ENCODE measurements around the gene ATE1.
"Not testable (repeated sequence)": the region's sequence is repeated elsewhere in the genome, so short reads cannot be mapped to it uniquely, and the experiment has no call there.

The ATE1 gene

DNA sequence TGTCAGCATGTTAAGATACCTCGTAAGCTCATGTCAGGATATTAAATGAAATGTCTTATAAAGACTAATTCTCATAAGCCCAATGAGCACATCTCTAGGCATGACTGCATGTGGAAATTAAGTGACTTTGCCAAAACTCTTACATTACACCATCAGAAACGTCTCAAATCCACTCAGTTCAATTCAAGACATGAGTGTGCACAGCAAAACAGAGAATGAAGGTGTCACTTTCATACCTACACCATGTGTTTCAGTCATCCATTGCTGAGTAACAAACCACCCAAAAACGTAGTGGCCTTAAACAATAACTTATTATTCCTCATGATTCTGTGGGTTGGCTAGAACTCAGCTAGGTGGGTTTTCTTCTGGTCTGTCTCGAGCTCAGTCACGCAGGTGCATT lies 99.8 kb downstream of the ATE1 start:
- DNase-seq: no peak

GRCh38 chr10:121826773-121827172 lies 101.1 kb downstream of the ATE1 start:
- DNase-seq: not testable (repeated sequence)

DNA sequence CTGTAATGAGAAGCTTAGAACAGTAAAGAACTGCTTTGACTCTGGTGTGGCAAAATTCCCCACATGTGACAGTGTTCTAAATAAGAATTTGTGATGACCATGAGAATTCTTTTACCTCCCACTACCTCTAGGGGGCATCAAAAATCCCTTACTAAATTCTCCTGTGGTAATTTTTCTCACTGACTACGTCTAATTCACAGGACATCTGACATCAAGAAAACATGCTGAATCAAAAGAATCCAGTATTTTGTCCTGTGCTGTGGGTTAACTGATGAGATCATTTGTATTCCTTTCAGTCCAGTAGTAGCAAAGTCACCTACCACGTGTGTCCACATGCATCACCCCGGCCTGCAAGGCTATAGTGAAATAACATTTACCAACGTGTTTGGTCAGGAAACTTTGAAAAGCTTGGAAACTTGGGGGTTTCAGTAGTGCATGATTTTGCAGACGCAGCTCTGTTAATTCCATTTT lies 103.8 kb downstream of the ATE1 start:
- DNase-seq: peak; percentile 0 to 32

GRCh38 chr10:121822724-121823123 lies 105.1 kb downstream of the ATE1 start:
- DNase-seq: no peak

DNA sequence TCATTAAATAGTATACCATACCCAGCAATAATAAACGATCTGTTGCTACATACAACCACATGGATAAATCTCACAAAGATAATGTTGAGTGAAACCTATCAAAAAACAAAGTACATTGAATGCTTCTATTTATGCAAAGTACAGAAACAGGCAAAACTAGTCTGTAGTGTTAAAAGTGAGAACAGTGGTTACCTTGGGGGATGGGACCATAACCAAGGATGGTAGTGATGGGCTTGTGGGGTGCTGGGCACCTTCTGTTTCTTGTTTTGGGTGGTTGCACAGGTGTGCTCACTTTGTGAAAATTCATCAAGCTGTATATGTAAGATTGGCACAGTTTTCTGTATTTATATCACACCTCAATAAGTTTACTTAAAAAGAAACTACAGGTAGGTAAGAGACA lies 105.7 kb downstream of the ATE1 start:
- no peak for DNase-seq

GRCh38 chr10:121819049-121819448 lies 108.8 kb downstream of the ATE1 start:
- DNase-seq: no peak

DNA sequence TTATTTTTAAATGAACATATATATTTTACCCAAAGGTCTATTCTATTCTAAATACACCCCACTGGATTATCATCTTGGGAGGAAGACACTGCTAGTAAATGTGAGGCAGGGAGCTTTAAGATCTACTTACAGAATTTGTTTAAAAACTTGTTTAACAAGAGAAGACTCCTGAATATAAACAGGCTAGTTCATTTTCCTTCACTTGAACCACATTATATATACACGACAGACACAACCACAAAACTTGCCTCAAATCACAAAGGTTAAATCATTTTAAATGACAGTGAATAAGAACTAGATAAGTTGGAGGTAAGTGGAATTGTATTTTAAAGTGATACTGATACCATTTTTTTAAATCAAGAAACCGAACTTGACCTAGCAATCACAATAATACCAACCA lies 109.2 kb downstream of the ATE1 start:
- no peak for DNase-seq

GRCh38 chr10:121816197-121816596 lies 111.6 kb downstream of the ATE1 start:
- no peak for DNase-seq

GRCh38 chr10:121813857-121814256 lies 114.0 kb downstream of the ATE1 start:
- no peak for DNase-seq

- DNase-seq: no peak
These were observed 114.5 kb downstream of the ATE1 start for GRCh38 chr10:121813211-121813815.

DNA sequence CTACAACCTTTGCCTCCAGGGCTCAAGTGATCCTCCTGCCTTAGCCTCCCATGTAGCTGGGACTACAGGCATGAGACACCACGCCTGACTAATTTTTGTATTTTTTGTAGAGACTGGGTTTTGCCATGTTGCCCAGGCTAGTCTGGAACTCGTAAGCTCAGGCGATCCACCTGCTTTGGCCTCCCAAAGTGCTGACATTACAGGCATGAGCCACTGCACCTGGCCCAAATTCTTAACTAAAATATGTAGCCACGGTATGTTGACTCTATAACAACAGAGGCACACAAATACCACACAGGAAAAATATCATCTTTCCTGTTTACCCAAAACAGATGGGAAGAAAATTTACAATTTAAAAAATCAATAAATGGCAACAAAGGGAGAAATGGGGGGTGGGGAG lies 115.8 kb downstream of the ATE1 start:
- DNase-seq: no peak

GRCh38 chr10:121811386-121811785 lies 116.4 kb downstream of the ATE1 start:
- no peak for DNase-seq

- no peak for DNase-seq
These were observed 119.0 kb downstream of the ATE1 start for GRCh38 chr10:121808835-121809234.

DNA sequence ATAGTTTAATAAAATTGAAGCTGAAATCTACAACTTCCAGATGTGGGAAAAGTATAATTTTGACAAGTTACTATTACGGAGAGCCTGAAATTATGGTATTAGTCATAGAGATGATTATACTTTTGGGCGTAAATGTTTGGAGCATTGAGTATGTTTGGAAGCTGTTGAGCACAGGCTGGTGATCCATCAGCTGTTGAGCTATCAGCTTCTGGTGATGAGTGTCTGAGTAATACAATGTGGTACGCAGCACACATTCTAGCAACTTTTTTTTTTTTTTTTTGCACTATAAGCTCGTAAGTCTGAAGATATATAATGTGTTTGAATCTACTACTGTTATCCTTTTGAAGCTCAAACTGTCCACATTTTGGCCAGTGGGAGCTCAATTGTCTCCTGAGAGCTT lies 123.4 kb downstream of the ATE1 start:
- no peak for DNase-seq

DNA sequence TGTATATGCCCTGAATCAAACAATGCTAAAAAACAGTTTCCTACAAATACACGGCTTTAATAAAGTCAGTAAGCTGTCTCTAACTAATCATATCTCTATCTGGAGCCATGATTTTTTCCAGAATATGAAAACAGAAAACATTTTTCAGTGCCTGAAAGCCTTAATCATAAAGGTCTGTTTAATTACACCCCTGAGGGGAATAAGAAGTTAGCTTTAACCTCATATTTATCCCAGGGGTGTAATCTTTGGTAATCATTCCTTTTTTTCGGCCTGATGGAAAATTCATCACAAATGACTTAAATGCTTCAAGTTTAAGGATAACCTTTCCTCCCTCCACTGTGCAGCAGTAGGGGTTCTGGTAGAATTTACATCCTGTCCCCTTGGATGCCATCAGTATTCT lies 124.2 kb downstream of the ATE1 start:
- no peak for DNase-seq

GRCh38 chr10:121800831-121801230 lies 127.0 kb downstream of the ATE1 start:
- DNase-seq: no peak

- DNase-seq: no peak
These were observed 127.7 kb downstream of the ATE1 start for GRCh38 chr10:121800146-121800545.

DNA sequence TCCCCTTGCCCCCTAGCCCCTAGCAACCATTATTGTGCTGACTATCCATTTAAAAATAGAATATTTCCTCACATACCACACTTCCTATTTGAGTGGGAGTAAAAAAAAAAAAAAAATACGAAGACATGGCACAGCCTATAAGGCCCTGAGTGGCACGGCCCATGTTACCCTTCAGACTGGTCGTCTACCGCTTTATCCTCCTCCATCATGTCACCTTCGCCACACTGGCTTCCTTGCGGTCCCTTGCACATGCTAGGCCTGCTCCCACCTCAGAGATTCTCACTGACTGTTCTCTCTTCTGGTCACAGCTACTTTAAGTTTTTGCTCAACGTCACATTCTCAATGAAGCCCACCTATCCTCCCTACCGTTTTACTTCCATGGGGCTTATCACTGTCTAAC lies 130.3 kb downstream of the ATE1 start:
- DNase-seq: no peak

GRCh38 chr10:121796342-121796741 lies 131.5 kb downstream of the ATE1 start:
- no peak for DNase-seq

DNA sequence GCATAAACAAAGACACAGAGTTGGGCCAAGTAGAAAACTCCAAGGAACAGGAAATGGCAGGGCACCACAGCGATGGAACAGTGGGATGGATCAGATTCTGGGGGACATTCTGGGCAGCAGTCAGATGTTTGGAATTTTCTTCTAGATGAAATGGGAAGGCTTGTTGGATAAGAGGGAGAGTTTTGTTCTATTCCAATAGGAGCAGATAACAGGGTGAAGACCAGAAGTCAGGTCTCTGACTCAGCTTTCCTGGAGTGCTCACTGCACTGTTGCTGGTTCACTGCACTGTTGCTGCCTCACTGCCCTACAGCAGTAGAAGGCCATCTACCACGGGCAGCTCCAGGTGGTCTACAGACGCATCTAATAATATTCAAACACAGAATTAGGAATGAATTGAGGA lies 135.6 kb downstream of the ATE1 start:
- no peak for DNase-seq

GRCh38 chr10:121791761-121792160 lies 136.1 kb downstream of the ATE1 start:
- no peak for DNase-seq

GRCh38 chr10:121788717-121789116 lies 139.1 kb downstream of the ATE1 start:
- no peak for DNase-seq

DNA sequence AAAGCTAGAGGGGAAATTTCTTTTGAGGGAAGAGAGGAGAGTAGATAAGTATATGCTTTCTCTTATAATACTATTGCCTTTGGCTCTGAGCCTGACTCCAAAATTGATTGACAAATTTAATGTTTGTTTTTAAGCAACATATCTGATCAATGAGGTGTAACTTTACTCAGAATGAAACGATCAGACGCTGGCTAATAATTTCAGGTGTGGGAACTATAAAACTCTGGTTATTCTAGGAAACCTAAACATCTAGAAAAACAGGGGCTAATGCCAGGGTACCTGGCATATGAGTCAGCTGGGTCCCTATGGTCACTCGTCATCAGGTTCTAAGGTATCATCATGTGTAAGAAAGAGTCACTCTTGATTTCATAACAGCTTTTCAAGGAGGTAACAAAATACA lies 139.7 kb downstream of the ATE1 start:
- no peak for DNase-seq

DNA sequence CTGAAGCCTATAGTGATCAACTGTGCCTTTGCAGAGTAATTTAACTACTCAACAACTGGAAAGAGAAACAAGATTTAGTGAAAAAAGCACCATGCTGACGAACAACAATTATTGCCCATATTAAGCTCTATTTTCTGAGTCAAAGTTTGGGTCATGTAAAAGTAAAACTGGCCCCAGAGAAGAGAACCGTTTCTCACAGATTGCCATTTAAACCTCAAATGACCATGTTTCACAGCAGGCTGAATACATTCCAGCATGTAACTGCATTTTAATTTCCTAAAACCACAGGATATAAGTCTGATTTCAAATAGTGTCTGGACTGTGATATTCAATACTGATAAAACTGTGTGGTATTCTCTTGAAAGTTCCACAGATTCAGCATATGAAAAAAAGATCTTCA lies 140.7 kb downstream of the ATE1 start:
- DNase-seq: no peak

DNA sequence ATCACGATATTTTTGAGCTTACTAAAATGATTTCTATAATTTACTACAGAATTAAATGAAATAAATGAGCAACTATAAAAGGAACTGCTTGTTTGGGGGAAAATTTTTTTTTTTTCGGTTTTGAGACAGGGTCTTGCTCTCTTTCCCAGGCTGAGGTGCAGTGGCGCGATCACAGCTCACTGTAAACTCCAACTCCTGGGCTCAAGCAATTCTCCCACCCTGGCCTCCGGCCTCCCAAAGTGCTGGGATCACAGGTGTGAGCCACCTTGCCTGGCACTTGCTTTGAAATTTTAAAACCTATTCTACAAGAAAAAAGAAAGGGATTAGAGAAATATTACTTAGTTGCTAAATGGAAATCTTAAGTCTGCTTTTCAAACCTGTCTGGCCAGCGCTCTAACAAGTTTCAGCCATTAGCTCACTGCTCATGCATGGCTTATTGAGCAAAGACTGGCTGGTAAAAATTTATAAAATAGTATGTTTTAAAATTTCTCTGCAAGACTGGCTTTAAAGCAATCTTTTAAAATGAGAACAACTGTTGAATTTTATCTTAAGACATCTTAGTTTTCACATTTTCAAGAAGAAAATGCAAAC lies 144.0 kb downstream of the ATE1 start:
- no peak for DNase-seq

Data from NCI-H446 (cell line).